Epithelial cell of prostate (primary cell): Measurements from ENCODE around the gene MICAL2.
A peak's percentile ranks its signal among the peaks of the same experiment; 100 is the strongest.

ENCODE experiments used
- DNase-seq: peaks from one replicate; pipeline ENCODE4 v3.0.0-alpha.2; 2011; ENCODE audit warnings: low read depth, low spot score
- H3K27ac ChIP-seq: fragments of 450-650 bp; 2 replicates; pipeline ENCODE4 v1.5.1; 2017; ENCODE audit warnings: mild to moderate bottlenecking

The MICAL2 gene

GRCh38 chr11:12274056-12274455, 163.7 kb downstream of the MICAL2 start:
- no peak for DNase-seq
- H3K27ac ChIP-seq: no peak overlapping the region

GRCh38 chr11:12274558-12275197, 164.3 kb downstream of the MICAL2 start:
- no peak for DNase-seq
- H3K27ac ChIP-seq: no peak overlapping the region

- DNase-seq: no peak
Observed at GRCh38 chr11:12275818-12276217, 165.4 kb downstream of the MICAL2 start.

GRCh38 chr11:12276356-12276755, 166.0 kb downstream of the MICAL2 start:
- H3K27ac ChIP-seq: no peak overlapping the region
- no peak for DNase-seq

More at GRCh38 chr11:12275818-12276217, 165.4 kb downstream of the MICAL2 start:
- no peak overlapping the region for H3K27ac ChIP-seq

GRCh38 chr11:12276831-12277475, 166.6 kb downstream of the MICAL2 start:
- DNase-seq: no peak
- H3K27ac ChIP-seq: no peak overlapping the region

- DNase-seq: no peak
- no peak overlapping the region for H3K27ac ChIP-seq
Observed at GRCh38 chr11:12278766-12279671, 168.6 kb downstream of the MICAL2 start.

- no peak overlapping the region for H3K27ac ChIP-seq
- DNase-seq: no peak
Observed at GRCh38 chr11:12279672-12280108, 169.3 kb downstream of the MICAL2 start.

- DNase-seq: no peak
- no peak overlapping the region for H3K27ac ChIP-seq
Observed at GRCh38 chr11:12280199-12280837, 169.9 kb downstream of the MICAL2 start.

- H3K27ac ChIP-seq: no peak overlapping the region
- no peak for DNase-seq
Observed at GRCh38 chr11:12280838-12281565, 170.6 kb downstream of the MICAL2 start.

- DNase-seq: no peak
- peak overlapping the region; percentile 10 for H3K27ac ChIP-seq
Observed at GRCh38 chr11:12281571-12282478, 171.4 kb downstream of the MICAL2 start.

- DNase-seq: no peak
- H3K27ac ChIP-seq: no peak overlapping the region
Observed at GRCh38 chr11:12282676-12283075, 172.3 kb downstream of the MICAL2 start.

- peak overlapping the region; percentile 90 for H3K27ac ChIP-seq
- no peak for DNase-seq
Observed at GRCh38 chr11:12284316-12285050, 174.1 kb downstream of the MICAL2 start.

GRCh38 chr11:12285106-12285505, 174.7 kb downstream of the MICAL2 start:
- H3K27ac ChIP-seq: peak overlapping the region; percentile 90

GRCh38 chr11:12285811-12286222, 175.4 kb downstream of the MICAL2 start:
- peak overlapping the region; percentile 90 for H3K27ac ChIP-seq
- DNase-seq: no peak

More at GRCh38 chr11:12285106-12285505, 174.7 kb downstream of the MICAL2 start:
- DNase-seq: no peak

- H3K27ac ChIP-seq: peak overlapping the region; percentile 90
- DNase-seq: no peak
Observed at GRCh38 chr11:12286606-12287005, 176.2 kb downstream of the MICAL2 start.

GRCh38 chr11:12287009-12287373, 176.6 kb downstream of the MICAL2 start:
- DNase-seq: peak; percentile 37
- peak overlapping the region; percentile 90 for H3K27ac ChIP-seq

- peak overlapping the region; percentile 90 for H3K27ac ChIP-seq
- DNase-seq: peak; percentile 80
Observed at GRCh38 chr11:12287374-12288211, 177.2 kb downstream of the MICAL2 start.
